DND-41 (cell line): ENCODE measurements around the gene KIF13A.

Source experiments
- CTCF ChIP-seq: IDR thresholded peaks from 2 replicates; pipeline ENCODE4 v1.5.1; 2012; ENCODE audit warnings: borderline replicate concordance, low read length, moderate library complexity, mild to moderate bottlenecking; ENCODE audit not compliant: poor library complexity, severe bottlenecking; ENCODE audit errors: extremely low read depth
- EZH2 ChIP-seq: IDR thresholded peaks from 3 replicates; pipeline ENCODE4 v1.6.1; 2012; ENCODE audit warnings: borderline replicate concordance, low read depth, mild to moderate bottlenecking, moderate library complexity, low read length, inconsistent platforms; ENCODE audit not compliant: severe bottlenecking

- TF ChIP-seq CTCF (no peak), EZH2 (no peak)
Observed at GRCh38 chr6:17870300-17871188, 116.9 kb downstream of the KIF13A start.
